HG03025 (cell line): ENCODE measurements around the gene DHX32.
A peak's percentile ranks its signal among the peaks of the same experiment; 100 is the strongest.
"Not testable (repeated sequence)": the region's sequence is repeated elsewhere in the genome, so short reads cannot be mapped to it uniquely, and the experiment has no call there.

Experiments
- ATAC-seq: cut with Tn5 transposase; IDR thresholded peaks from one replicate; pipeline ENCODE4 v1.9.1; 2021; ENCODE audit warnings: mild to moderate bottlenecking, moderate library complexity; ENCODE audit not compliant: unreplicated experiment, low FRiP score

The DHX32 gene

GRCh38 chr10:125896088-125896934, 15.2 kb upstream of the DHX32 start, which contains the start of gene FANK1:
Gene FANK1 (plus strand): TSS chr10:125896564. CDS start chr10:125896643, 79 bp downstream.
- peak; percentile 92 for ATAC-seq

GRCh38 chr10:125895130-125896087, 14.3 kb upstream of the DHX32 start:
- peak; percentile 58 for ATAC-seq

- not testable (repeated sequence) for ATAC-seq
Observed at GRCh38 chr10:125894176-125894575, 13.1 kb upstream of the DHX32 start.

- ATAC-seq, result not testable (repeated sequence)
Observed at GRCh38 chr10:125892402-125892801, 11.3 kb upstream of the DHX32 start.

GRCh38 chr10:125889441-125889840, 8.3 kb upstream of the DHX32 start:
- not testable (repeated sequence) for ATAC-seq

GRCh38 chr10:125886914-125887512, 5.9 kb upstream of the DHX32 start:
- ATAC-seq, result no peak

GRCh38 chr10:125883211-125883610, 2.1 kb upstream of the DHX32 start:
- no peak for ATAC-seq

- ATAC-seq, result no peak
Observed at GRCh38 chr10:125882596-125882995, 1.5 kb upstream of the DHX32 start.

- ATAC-seq, result no peak
Observed at GRCh38 chr10:125880719-125881118, 373 bp downstream of the DHX32 start.

GRCh38 chr10:125878957-125879835, 1.9 kb downstream of the DHX32 start:
- no peak for ATAC-seq

- no peak for ATAC-seq
Observed at GRCh38 chr10:125871338-125871737, 9.8 kb downstream of the DHX32 start.

- ATAC-seq, result no peak
Observed at GRCh38 chr10:125868372-125868975, 12.6 kb downstream of the DHX32 start.

GRCh38 chr10:125866421-125867029, 14.6 kb downstream of the DHX32 start:
- no peak for ATAC-seq

- no peak for ATAC-seq
Observed at GRCh38 chr10:125865120-125865519, 16.0 kb downstream of the DHX32 start.

- ATAC-seq, result no peak
Observed at GRCh38 chr10:125859128-125859817, 21.8 kb downstream of the DHX32 start.

GRCh38 chr10:125857185-125857760, 23.8 kb downstream of the DHX32 start:
- no peak for ATAC-seq

- no peak for ATAC-seq
Observed at GRCh38 chr10:125852487-125852886, 28.6 kb downstream of the DHX32 start.
